HG03139 (cell line): ENCODE measurements around the gene CNTNAP2.
"Not testable (repeated sequence)": the region's sequence is repeated elsewhere in the genome, so short reads cannot be mapped to it uniquely, and the experiment has no call there.

Source experiments
- ATAC-seq: cut with Tn5 transposase; IDR thresholded peaks from one replicate; pipeline ENCODE4 v1.9.1; 2021; ENCODE audit not compliant: unreplicated experiment

CNTNAP2 gene

GRCh38 chr7:147078312-147078711, 961.7 kb downstream of the CNTNAP2 start:
- no peak for ATAC-seq

GRCh38 chr7:147079083-147079482, 962.5 kb downstream of the CNTNAP2 start:
- ATAC-seq: no peak

GRCh38 chr7:147079921-147080420, 963.4 kb downstream of the CNTNAP2 start:
- ATAC-seq: no peak

- no peak for ATAC-seq
Observed at GRCh38 chr7:147081117-147081516, 964.5 kb downstream of the CNTNAP2 start.

- no peak for ATAC-seq
Observed at GRCh38 chr7:147089051-147089461, 972.5 kb downstream of the CNTNAP2 start.

GRCh38 chr7:147089608-147090007, 973.0 kb downstream of the CNTNAP2 start:
- no peak for ATAC-seq

GRCh38 chr7:147096629-147097028, 980.0 kb downstream of the CNTNAP2 start:
- no peak for ATAC-seq

- no peak for ATAC-seq
Observed at GRCh38 chr7:147103224-147103623, 986.6 kb downstream of the CNTNAP2 start.

GRCh38 chr7:147106746-147107145, 990.1 kb downstream of the CNTNAP2 start:
- ATAC-seq: no peak

GRCh38 chr7:147114525-147114924, 997.9 kb downstream of the CNTNAP2 start:
- not testable (repeated sequence) for ATAC-seq

GRCh38 chr7:147136352-147136751, 1019.8 kb downstream of the CNTNAP2 start:
- no peak for ATAC-seq

GRCh38 chr7:147145194-147145593, 1028.6 kb downstream of the CNTNAP2 start:
- no peak for ATAC-seq

GRCh38 chr7:147146169-147146568, 1029.6 kb downstream of the CNTNAP2 start:
- no peak for ATAC-seq

- no peak for ATAC-seq
Observed at GRCh38 chr7:147151661-147152060, 1035.1 kb downstream of the CNTNAP2 start.

- ATAC-seq: no peak
Observed at GRCh38 chr7:147153571-147153970, 1037.0 kb downstream of the CNTNAP2 start.

- no peak for ATAC-seq
Observed at GRCh38 chr7:147161405-147161804, 1044.8 kb downstream of the CNTNAP2 start.

- ATAC-seq: no peak
Observed at GRCh38 chr7:147170341-147171012, 1053.9 kb downstream of the CNTNAP2 start.

- ATAC-seq: no peak
Observed at GRCh38 chr7:147171013-147171391, 1054.4 kb downstream of the CNTNAP2 start.

- no peak for ATAC-seq
Observed at GRCh38 chr7:147173883-147174282, 1057.3 kb downstream of the CNTNAP2 start.

- ATAC-seq: no peak
Observed at GRCh38 chr7:147182874-147183273, 1066.3 kb downstream of the CNTNAP2 start.

GRCh38 chr7:147183276-147183675, 1066.7 kb downstream of the CNTNAP2 start:
- no peak for ATAC-seq

GRCh38 chr7:147188467-147188866, 1071.9 kb downstream of the CNTNAP2 start:
- no peak for ATAC-seq

- ATAC-seq: no peak
Observed at GRCh38 chr7:147193476-147193875, 1076.9 kb downstream of the CNTNAP2 start.
